ENCODE measurements around the gene PATL1. TPM values are rescaled to one million over a fixed set of nuclear protein-coding genes. Genes with fewer than 3 reads are reported as not detected.

The PATL1 gene
- total RNA-seq, 4 donors from 2014 or later = 19.0 to 25.6 (median 22.9) TPM

DNA sequence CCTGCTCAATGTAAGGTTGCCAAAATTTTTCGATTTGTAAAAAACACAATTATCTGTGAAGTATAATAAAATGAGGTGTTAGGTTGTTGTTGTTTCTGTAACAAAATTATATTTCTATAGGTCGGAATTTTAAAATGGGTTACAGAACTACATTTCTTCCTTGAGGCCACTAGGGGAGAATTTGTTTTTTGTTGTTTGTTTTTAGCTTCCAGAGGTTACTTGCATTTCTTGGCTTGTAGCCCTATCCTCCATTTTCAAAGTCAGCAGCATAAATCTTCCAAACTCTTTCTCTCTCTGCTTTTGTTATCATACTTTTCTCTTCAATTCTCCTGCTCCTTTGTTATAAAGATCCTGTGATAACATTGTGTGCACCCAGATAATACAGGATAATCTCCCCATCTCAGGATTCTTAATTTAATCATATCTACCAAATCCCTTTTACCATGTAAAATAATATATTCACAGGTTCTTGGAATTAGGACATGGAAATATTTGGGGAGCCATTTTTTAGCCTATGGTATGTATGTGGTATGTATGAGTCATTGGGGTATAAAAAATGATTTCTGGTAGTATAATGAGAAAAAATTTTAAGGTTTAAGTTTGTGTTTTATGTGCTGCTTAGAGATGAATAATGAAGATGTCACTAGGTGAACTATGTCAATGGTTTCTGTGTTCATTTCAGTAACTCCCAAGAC, 9.4 kb upstream of the PATL1 start:
- H3K36me3 ChIP-seq = no peaks in the 10 kb centered on the region
- H3K4me3 ChIP-seq = no peak overlapping the region
- TF ChIP-seq POLR2A (IDR thresholded peaks at IDR 0.05) = no peak
- TF ChIP-seq, protein P1, sequence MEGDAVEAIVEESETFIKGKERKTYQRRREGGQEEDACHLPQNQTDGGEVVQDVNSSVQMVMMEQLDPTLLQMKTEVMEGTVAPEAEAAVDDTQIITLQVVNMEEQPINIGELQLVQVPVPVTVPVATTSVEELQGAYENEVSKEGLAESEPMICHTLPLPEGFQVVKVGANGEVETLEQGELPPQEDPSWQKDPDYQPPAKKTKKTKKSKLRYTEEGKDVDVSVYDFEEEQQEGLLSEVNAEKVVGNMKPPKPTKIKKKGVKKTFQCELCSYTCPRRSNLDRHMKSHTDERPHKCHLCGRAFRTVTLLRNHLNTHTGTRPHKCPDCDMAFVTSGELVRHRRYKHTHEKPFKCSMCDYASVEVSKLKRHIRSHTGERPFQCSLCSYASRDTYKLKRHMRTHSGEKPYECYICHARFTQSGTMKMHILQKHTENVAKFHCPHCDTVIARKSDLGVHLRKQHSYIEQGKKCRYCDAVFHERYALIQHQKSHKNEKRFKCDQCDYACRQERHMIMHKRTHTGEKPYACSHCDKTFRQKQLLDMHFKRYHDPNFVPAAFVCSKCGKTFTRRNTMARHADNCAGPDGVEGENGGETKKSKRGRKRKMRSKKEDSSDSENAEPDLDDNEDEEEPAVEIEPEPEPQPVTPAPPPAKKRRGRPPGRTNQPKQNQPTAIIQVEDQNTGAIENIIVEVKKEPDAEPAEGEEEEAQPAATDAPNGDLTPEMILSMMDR (IDR thresholded peaks at IDR 0.05) = peak in 1 of 6 experiments; percentile 3
- H3K9me3 ChIP-seq = no peaks in the 10 kb centered on the region
- no peak overlapping the region for H3K27ac ChIP-seq
- H3K4me1 ChIP-seq = no peaks in the 10 kb centered on the region
- DNase-seq = no peak
- H3K27me3 ChIP-seq = no peaks in the 10 kb centered on the region

DNA sequence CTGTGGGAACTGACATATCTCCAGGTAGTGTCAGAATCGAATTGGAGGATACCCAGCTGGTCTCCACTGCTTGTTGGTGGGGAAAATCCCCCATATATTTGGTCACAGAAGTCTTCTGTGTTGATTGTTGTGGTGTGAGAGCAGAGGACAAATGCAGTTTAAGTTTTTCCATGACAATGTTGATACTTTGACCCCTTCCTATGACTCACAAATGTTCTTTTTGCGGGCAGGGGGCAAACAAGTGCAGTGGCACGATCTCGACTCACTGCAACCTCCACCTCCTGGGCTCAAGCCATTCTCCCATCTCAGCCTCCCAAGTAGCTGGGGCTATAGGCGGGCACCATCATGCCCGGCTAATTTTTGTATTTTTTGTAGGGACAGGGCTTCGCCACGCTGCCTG, 7.4 kb upstream of the PATL1 start:
- no peaks in the 10 kb centered on the region for H3K4me1 ChIP-seq
- H3K4me3 ChIP-seq = no peak overlapping the region
- no peaks in the 10 kb centered on the region for H3K9me3 ChIP-seq
- no peak overlapping the region for H3K27ac ChIP-seq
- no peak for DNase-seq
- no peak for TF ChIP-seq POLR2A (IDR thresholded peaks at IDR 0.05)
- TF ChIP-seq, protein P1 (IDR thresholded peaks at IDR 0.05) = no peak
- no peaks in the 10 kb centered on the region for H3K36me3 ChIP-seq
- no peaks in the 10 kb centered on the region for H3K27me3 ChIP-seq

DNA sequence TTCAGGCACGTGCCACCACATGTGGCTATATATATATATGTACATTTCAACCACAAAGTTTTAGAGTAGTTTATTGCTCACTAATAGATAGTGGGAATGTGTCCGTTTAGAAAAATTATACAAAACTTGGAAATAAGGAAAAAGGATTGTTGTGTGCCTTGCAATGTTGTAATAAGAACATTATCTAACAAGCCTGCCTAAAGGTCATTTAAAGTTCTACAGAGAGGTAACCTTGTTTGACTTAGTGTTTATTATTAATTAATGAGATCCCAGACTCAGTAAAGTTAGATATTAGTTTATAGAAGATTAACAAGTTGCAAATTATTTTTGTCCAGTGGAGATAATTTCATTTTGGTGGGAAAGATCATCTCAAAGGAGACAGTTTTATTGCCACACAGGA, 5.5 kb upstream of the PATL1 start:
- Histone ChIP-seq H3K27me3 (no peaks in the 10 kb centered on the region), H3K27ac (no peak overlapping the region), H3K4me3 (no peak overlapping the region), H3K9me3 (no peaks in the 10 kb centered on the region), H3K4me1 (peaks cover 0 to 10% (median 4%) of the 10 kb centered on the region in 4 donors), H3K36me3 (no peaks in the 10 kb centered on the region)
- no peak for DNase-seq
- no peak for TF ChIP-seq POLR2A (IDR thresholded peaks at IDR 0.05)
- TF ChIP-seq, protein P1 (IDR thresholded peaks at IDR 0.05) = no peak

DNA sequence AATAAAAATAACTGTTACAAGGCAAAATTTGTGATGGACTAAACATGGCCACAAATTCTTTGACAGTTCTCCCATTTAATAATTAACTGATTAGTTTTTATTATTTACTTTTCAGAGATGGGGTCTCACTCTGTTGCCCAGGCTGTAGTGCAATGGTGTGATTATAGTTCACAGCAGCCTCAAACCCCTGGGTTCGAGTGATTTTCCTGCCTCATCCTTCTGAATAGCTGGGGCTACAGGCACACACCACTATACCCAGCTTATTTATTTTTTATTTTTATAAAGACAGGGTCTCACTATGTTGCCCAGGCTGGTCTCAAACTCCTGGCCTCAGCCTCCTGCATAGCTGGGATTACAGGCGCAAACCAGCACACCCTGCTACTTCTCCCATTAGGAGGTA, 4.5 kb upstream of the PATL1 start:
- H3K36me3 ChIP-seq = no peaks in the 10 kb centered on the region
- H3K27ac ChIP-seq = no peak overlapping the region
- DNase-seq = no peak
- H3K4me1 ChIP-seq = peaks cover 0 to 10% (median 4%) of the 10 kb centered on the region in 4 donors
- H3K27me3 ChIP-seq = no peaks in the 10 kb centered on the region
- H3K9me3 ChIP-seq = no peaks in the 10 kb centered on the region
- H3K4me3 ChIP-seq = no peak overlapping the region
- TF ChIP-seq POLR2A (IDR thresholded peaks at IDR 0.05) = no peak

DNA sequence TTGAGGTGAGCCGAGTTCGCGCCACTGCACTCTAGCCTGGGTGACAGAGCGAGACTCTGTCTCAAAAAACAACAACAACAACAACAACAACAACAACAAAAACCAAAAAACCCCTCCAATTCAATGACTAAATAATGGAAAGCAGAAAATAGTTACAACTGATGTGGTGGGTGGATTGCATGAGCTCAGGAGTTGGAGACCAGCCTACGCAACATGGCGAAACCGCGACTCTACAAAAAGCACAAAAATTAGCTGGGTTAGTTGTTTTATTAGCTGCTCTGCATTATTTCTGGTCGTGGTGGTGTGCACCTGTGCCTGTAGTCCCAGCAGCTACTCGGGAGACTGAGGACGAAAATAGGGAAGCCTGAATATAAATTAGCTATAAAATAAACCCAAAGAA, 2.6 kb upstream of the PATL1 start:
- TF ChIP-seq, protein P1 (IDR thresholded peaks at IDR 0.05) = no peak
- TF ChIP-seq POLR2A (IDR thresholded peaks at IDR 0.05) = no peak
- DNase-seq = no peak
- no peak overlapping the region for H3K4me3 ChIP-seq
- no peaks in the 10 kb centered on the region for H3K27me3 ChIP-seq
- no peaks in the 10 kb centered on the region for H3K9me3 ChIP-seq
- peaks cover 4 to 28% (median 8%) of the 10 kb centered on the region in 4 donors for H3K4me1 ChIP-seq
- H3K27ac ChIP-seq = no peak overlapping the region
- H3K36me3 ChIP-seq = peaks cover 0 to 4% (median 0%) of the 10 kb centered on the region in 3 donors

DNA sequence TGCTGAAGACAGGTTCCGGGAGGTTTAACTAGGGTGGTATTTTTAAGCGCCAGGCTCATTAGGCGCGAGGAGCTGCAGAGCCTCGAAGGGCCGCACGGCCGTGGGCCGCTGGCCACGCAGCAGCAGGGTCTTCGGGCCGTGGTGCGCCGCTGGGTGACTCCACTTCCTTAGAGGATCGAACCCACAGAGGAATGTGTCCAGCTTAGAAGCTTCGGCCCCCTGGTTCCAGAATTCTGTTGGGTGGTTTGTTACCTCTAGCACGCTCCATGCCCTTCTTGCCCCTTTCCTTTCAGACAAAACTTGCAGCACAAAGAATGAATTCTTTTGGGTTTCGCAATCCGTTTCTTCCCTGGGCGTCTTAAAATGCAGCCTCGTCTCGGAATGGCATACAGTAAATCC, 773 bp upstream of the PATL1 start:
- H3K9me3 ChIP-seq = no peaks in the 10 kb centered on the region

More for the DNA sequence above, 773 bp upstream of the PATL1 start:
- H3K27me3 ChIP-seq = no peaks in the 10 kb centered on the region
- peaks cover 4 to 28% (median 8%) of the 10 kb centered on the region in 4 donors for H3K4me1 ChIP-seq
- peak in 1 of 3 donors; percentile 55 for DNase-seq
- peak overlapping the region; percentile 80 to 99 (median 91) for H3K4me3 ChIP-seq
- peaks cover 0 to 23% (median 0%) of the 10 kb centered on the region in 3 donors for H3K36me3 ChIP-seq
- TF ChIP-seq, protein P1 (IDR thresholded peaks at IDR 0.05) = no peak
- no peak for TF ChIP-seq POLR2A (IDR thresholded peaks at IDR 0.05)
- H3K27ac ChIP-seq = peak overlapping the region; percentile 91 to 99 (median 96)
